Stimulated activated CD4-positive, alpha-beta T cell treated with anti-CD3 and anti-CD28 coated beads, Interleukin-12 subunit alpha, Interleukin-12 subunit beta, amount 100 ng/mL, for 4 hours (primary cell): ENCODE results near the gene DISC1.

Experiments used
- DNase-seq: peaks from one replicate; pipeline ENCODE4 v3.0.0-alpha.2; 2020

Gene DISC1

DNA sequence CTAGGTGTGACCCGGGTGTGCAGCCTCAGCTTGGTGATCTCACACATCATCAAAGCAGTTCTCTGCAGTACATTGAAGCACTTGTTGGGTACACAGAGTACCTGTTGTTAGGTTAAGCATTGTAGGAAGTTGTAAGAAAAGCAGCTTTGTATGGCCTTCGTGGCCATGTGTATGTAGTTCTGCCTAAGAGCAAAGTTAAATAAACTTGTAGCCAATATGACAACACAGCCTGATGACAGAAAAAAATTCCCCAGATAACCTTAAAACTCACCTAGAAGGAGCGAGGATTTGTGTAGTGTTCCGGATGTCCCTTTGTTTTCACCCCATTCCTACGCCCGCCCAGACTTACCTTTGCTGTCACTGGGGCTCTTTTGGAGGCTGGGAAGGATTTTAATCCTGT lies 48.0 kb downstream of the DISC1 start:
- DNase-seq, result no peak

DNA sequence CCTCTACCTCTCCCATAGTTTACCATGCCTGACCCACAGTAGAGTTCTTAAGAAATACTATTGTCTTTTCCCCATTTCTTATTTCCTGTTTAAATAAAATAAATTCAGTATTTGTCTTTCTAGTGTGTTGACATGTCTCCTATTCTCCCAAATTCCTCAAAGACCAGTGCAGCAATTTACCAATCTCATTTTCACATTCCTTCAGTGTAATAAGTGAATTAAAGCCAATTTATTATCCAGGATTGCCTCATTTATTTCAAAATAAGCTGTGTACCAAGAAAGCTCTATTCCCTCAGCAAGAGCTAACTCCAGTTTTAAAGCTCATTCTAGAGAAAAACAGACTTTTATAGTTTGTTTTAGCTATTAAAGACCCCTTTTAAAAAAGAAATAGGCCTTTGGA lies 49.9 kb downstream of the DISC1 start:
- no peak for DNase-seq

DNA sequence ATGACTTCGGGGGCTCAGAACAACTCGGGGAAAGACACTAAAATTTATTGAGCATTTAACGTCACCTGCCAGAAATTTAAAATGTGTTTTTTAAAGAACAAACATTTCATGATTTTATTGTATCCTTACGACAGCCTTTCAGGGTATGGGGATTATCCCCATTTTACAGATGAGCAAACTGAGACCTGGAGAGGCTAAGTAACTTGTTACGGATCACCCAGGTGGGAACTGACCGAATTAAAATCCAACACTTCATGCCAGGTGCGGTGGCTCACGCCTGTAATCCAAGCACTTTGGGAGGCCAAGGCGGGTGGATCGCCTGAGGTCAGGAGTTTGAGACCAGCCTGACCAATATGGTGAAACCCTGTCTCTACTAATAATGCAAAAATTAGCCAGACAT lies 50.9 kb downstream of the DISC1 start:
- DNase-seq, result no peak

DNA sequence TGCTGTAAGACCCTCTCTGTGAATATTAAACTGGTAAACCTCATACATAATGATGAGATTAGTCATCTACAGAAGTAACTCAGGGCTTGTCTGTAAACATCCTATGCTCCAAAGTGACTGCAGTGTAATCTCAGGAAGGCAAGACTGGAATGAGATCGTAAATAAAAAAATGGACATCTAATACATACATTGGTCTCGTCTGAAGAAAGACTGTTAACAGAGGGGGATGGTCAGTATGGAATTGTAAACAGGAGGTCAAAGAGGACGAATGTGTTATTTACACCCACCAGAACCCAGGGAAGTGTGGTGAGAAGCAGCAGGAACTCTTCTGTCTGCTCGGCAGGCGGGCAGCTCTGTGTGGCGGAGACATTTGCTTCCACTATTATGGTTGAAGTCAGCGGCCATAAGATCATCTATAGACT lies 51.4 kb downstream of the DISC1 start:
- DNase-seq, result no peak

DNA sequence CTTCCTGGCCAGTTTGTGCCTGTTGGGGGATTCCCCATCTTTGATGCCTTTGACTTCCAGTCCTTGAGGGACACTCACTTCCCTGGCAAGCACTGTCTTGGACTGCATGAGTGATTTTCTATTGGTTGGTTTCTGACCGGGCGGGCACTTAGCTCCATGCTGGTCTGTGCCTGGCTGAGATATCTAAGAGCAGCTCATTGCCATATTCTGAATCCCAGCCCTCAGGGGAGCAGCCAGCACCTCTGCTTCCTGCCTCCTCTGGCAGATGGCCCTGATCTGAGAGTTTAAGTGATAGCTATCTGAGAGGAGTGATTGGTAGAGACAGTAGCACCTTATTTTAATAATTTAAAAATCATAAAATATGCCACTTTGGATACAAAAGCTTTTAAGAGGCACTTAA lies 52.5 kb downstream of the DISC1 start:
- no peak for DNase-seq

DNA sequence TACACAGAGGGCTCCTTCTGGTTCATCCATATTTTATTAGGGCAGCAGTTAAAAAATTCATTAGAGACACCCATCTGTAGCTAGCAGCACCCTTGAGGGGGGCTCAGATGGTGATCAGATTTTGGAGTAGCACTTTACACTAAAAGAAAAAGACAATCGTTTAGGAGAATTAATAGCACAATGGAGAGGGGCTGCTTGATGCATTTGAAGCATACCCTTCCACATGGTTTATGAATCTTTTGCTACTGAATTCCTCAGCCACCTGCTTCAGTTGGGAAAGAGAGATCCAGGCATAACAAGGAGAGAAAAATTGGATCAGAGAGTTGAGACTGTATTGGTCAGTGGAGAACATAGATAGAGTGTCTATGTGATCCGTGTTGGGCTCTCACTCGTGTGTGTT lies 54.4 kb downstream of the DISC1 start:
- no peak for DNase-seq

DNA sequence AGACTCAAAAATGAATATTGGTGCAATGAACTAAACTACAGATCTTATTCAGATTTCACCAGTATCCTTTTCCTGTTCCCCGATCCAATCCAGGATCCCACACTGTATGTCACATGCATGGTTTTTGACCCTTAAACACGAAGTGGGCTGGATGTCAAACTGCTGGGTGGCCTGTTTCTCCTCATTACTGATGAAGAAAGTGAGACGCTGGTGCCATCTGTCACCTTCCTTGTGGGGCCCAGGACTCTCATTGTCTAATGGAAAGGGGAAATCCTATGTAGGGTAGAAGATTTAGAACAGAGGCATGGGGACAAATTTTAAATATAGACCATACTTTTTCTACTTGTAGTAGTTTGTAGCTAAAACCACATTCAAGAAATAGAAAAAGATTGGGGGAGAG lies 56.2 kb downstream of the DISC1 start:
- DNase-seq, result no peak

DNA sequence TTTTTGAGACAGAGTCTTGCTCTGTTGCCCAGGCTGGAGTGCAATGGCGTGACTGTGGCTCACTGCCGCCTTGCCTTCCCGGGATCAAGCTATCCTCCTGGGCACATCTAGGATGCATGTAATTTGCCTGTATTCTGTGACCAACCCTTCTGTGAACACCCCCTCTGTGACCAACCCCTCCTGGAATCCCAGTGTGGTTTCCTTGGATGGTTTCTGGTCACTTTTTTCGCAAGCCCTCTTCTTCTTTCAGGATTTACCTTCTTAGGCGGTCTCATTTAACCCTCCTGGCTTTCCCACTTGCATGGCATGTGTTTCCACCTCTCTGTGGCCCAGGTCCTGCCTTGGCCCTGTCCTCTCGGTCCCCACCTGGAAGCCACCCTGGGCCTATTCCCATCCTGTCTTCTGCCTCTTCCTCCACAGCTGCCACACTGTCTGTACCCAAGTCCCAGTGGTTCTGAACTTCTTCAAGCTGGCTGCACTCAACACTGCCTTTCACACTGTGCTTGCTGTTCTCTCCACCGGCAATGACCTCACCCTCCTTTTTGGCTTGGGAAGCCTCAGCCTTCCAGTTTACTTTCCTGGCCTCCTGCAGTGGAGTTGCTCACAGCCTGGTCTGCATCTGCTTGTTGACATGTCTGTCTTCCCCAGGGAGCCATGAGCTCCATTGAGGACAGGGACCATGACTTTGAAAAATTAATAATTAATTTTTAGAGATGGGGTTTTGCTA lies 57.0 kb downstream of the DISC1 start:
- no peak for DNase-seq

DNA sequence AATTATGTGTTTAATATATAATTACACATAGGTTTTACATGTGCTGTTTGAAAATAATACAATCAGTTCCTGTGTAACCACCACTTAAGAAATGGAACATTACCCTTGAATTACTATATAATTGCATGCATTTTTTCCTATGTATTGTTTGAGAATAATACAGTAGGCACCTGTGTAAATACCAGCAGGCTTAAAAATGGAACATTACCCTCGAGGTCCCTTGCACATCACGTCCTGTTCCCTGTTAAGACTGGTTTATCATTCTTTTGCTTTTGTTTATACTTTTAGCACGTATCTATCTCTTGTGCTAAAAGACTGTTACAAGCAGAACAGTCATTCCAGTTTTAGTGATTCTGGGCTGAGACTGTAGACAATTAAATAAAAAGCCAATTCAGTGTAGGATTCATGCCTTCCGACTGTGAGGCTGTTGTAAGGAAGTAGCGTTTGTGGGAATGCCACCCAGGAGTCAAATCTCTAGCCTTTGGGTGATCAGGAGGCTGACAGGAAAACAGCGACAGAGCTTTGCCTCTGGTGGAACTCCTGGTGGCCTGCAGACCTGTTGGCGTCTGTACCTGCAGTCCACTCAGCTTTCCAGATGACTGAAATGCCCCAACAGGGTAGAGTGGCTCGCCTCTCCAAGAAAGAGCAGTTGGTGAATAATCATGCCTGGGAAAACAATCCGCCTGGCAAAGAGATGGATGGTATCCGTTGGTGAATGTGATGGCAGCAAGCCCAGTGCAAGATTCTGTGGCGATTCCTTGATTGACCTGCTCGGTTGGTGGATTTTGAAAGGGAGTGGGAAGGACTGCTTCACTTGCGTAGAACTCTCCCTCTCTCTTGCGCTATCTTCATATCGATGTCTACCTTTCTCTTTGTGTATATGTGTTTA lies 58.0 kb downstream of the DISC1 start:
- no peak for DNase-seq

DNA sequence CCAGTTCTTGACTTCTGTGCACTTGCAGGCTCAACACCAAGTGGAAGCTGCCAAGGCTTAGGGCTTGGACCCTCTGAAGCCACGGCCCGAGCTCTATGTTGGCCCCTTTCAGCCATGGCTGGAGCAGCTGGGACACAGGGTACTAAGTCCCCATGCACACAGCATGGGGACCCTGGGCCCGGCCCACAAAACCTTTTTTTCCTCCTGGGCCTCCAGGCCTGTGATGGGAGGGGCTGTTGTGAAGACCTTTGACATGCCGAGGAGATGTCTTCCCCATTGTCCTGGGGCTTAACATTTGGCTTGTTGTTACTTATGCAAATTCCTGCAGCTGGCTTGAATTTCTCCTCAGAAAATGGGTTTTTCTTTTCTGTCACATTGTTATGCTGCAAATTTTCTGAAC lies 59.8 kb downstream of the DISC1 start:
- no peak for DNase-seq

DNA sequence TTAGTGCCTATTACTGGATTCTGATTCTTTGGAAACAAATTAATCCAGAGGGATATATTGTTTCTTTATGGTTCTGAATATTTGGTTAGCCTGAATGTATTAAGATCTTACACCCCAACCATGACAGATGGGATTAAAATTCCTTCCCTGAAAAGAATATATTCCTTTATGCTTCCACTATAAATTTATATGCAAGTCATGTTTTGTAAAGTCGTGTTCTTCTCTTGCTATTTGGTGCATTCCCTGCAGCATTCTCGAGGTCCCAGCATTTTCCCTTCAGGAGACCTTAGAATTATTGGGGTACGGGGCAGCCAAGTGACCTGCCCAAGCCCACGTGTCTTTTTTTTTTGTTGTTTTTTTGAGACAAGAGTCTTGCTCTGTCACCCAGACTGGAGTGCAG lies 62.4 kb downstream of the DISC1 start:
- no peak for DNase-seq

DNA sequence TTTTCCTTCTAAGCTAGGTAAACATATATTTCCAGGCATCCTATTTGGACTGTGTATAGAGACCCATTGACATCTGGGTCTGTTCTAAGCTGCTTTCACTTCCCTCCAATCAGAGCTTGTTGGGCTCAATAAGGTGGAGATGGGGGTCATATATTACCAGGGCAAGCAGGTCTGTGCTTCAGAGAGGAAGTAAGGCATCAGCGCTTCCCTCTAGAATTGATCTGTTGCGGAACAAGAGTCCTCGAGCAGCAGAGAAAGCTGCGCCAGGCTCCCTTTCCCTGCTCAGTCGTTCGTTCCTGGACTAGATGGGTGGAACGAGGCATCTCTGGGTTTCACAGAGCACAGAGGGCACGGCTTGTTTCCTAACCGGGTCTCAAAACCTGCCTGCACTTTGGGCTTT lies 63.5 kb downstream of the DISC1 start:
- no peak for DNase-seq

DNA sequence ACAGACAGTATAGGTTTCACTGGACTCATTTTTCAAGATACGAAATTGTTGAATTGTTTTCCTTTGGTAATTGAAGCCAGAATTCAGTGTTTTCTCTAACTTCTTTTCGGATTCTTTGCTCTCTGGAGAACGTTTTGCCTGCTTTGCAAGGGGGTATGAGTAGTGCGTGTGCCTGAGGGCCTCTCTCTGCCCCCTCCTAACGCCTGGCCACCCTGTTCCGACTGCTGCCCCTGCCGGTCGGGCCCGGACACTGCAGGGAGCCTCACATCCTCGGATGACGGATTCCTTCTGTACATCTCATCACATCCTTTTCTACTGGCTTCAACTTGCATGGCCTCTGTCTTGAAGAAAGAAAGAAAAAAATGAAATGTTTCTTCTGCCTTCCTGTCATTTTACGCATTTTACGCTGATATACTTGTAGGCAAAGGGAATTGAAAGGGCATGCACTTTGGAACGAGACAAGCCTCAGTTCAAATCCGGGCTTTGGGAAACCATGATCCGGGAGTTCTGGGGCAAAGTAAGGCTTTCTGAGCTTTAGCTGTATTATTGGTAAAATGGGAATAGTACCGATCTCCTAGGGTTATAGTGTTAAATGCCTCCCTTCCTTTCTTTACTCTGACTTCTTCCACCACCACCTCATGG lies 65.1 kb downstream of the DISC1 start:
- no peak for DNase-seq

DNA sequence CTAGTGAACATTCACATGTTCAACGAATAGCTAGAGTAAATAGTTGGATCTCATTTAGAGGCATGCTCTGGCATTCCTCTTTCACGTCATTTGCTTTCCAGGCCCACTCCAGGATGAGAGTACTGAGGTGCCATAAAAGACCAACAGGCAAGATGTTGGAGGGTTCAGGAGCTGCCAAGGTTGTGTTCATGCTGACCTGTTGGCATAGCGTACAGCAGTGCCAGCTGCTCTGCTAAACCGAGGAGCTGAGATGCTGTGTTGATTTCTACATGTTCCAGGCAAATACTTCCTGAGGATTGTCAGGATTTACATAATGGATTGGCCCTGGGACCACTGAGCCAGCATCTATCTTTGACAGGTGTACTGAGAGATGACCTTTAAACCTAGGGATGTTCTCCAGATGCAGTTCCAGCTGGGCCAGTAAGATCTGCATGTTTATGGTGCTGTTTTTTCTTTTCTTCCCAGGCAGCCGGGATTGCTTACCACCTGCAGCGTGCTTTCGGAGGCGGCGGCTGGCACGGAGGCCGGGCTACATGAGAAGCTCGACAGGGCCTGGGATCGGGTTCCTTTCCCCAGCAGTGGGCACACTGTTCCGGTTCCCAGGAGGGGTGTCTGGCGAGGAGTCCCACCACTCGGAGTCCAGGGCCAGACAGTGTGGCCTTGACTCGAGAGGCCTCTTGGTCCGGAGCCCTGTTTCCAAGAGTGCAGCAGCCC lies 66.9 kb downstream of the DISC1 start:
- no peak for DNase-seq

DNA sequence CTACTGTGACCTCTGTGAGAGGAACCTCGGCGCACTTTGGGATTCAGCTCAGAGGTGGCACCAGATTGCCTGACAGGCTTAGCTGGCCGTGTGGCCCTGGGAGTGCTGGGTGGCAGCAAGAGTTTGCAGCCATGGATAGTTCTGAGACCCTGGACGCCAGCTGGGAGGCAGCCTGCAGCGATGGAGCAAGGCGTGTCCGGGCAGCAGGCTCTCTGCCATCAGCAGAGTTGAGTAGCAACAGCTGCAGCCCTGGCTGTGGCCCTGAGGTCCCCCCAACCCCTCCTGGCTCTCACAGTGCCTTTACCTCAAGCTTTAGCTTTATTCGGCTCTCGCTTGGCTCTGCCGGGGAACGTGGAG lies 67.5 kb downstream of the DISC1 start:
- DNase-seq, result no peak

DNA sequence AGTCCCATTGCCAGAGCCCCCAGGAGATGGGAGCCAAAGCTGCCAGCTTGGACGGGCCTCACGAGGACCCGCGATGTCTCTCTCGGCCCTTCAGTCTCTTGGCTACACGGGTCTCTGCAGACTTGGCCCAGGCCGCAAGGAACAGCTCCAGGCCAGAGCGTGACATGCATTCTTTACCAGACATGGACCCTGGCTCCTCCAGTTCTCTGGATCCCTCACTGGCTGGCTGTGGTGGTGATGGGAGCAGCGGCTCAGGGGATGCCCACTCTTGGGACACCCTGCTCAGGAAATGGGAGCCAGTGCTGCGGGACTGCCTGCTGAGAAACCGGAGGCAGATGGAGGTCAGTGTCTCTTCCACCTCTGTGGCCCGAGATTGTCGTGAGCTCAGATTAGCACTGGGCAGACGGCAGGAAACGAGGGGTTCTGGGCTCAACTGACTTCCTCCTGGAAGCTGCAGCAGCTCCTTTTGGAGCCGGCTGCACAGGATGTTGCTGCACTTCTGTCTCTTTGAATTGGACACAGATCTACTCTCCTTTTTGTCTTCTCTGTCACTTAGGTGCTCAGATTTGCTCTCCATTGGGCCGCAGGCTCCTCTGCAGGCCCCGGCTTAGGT lies 68.0 kb downstream of the DISC1 start:
- no peak for DNase-seq

DNA sequence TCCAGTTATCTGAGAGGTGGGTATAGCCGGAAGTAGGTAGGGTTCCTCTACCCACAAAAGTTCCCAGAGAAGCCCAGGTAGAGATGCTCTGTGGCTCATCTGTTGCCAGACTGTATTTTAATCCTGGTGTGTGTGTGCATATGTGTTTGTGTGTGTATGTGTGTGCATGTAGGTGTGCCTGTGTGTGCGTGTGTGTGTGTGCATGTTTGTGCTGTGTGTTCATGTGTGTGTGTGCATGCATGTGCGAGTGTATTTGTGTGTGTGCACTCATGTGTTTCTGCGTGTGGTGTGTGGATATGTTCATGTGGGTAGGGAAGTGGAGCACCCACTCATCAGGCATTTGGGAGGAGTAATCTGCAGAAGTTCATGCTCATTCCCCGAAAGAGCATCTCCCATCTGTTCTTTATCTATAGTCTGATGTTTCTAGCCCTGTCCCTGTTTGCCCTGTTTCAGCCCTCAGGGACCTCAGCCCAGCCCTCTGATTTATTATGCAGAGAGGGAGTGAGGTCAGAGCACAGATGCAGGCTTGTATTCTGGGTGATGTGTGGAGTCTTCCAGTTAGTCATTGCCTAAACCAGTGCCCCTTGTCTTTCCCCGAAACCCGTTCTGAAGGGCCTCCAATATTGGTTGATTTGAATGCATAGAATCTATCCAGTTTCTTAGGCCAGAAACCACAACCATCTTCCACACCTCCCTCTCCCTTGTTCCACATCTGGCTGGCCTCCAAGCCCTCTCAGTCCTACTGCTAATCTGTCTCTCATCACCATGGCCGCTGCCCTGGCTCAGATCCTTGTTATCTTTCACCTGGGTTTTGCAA lies 69.1 kb downstream of the DISC1 start:
- no peak for DNase-seq

DNA sequence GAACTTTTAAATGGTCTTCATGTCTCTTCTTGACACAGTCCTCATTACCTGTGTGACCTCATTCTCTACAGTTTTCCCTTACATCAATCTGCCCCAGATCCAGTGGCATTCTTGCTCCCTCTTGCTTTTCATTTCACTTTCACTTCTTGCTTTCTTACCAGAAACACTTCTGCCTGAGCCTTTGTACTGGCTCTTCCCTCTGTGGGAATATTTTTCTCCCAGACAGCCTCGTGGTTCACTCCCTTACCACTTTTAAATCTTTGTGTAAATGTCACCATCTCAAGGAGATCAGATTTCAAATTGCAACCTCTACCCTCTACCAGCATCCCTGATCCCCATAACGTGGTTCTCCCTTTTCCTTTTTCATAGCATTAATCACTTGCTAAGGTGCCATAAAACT lies 73.2 kb downstream of the DISC1 start:
- no peak for DNase-seq

DNA sequence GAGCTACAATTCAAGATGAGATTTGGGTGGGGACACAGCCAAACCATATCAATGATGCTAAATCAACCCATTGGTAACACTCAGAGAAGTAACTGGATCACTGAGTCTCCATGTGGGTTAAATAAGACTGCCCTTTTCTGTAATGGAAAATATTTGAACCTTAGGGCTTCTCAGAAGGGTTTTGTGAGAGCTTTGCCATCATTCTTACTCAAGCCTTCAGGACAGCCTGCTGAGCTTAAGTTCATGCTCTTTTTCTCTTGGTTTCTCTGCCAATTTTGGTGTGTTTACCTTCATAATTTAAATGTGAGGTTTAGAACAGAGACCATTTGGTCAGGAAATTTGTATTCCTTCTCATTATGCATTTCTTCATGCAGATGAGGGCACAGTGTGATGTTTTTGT lies 74.7 kb downstream of the DISC1 start:
- no peak for DNase-seq

DNA sequence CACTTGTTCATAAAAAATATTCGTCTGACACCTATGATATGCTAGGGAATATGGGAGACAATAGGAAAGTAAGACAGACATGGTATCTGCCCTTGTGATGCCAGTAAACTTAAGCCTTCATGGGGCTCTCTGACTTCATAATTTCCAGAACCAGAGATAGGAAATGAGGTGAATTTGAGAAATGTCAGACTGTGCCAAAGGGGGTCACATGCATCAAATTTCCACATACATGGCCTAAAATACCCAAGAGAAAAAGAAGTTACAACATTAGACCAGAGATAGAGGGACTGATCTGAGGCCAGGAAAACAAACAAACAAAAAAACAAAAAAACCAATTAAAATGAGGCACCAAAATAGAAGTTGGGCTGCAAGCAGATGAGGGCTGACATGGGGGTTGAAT lies 75.7 kb downstream of the DISC1 start:
- no peak for DNase-seq

DNA sequence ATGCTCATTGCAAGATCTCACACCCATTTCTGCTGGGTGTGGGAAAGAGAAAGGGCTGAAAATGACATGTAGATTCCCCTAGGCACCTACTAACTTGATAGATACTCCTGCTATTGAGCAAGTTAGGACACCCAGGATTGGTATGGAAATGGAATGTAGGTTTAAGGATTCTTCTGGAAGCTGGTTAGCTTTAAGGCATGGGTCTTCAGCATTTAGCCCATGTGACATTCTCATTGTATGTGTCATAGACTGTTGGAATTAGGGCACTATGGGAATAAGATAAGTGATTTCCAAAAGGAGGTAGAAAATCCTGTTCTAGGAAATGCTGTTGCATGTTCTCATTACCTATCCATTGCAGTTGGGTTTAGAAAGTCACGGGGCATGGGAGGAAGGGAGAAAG lies 76.2 kb downstream of the DISC1 start:
- no peak for DNase-seq
